Peyer's patch (tissue), 4 donors: ENCODE data around the gene CNR2.
A peak's percentile ranks its signal among the peaks of the same experiment; 100 is the strongest.

Source experiments
- CTCF ChIP-seq, 6 experiments: fragments of 450-650 bp in 4 of 6; fragments of 200-600 bp in 2 of 6; sonication (generic) in 1 of 6; IDR thresholded peaks; one replicate each; pipeline ENCODE4 v1.5.1; 2017 to 2019; ENCODE audit warnings: antibody characterized with exemption in 6 of 6, mild to moderate bottlenecking in 3 of 6, moderate library complexity in 1 of 6
- POLR2A ChIP-seq, 2 donors: fragments of 450-650 bp; IDR thresholded peaks; one replicate each; pipeline ENCODE4 v1.5.1; 2017; ENCODE audit warnings: antibody characterized with exemption in 2 of 2, mild to moderate bottlenecking in 2 of 2, moderate library complexity in 2 of 2

- peak; percentile 94 to 96 (median 95) for TF ChIP-seq CTCF (IDR thresholded peaks at IDR 0.05)
- TF ChIP-seq POLR2A (IDR thresholded peaks at IDR 0.05): peak; percentile 69 to 79
These were observed 45.1 kb downstream of the CNR2 start, which contains the start of gene FUCA1 for GRCh38 chr1:23867895-23868556.
